GF-D8 (cell line): ENCODE results near the gene LDLRAD3.
"Not testable (repeated sequence)": the region's sequence is repeated elsewhere in the genome, so short reads cannot be mapped to it uniquely, and the experiment has no call there.

Source experiments
- DNase-seq: peaks from one replicate; lab custom pipeline; 2025; lab: John Stamatoyannopoulos, UW

The LDLRAD3 gene

GRCh38 chr11:36019005-36019596 lies 75.2 kb downstream of the LDLRAD3 start:
- DNase-seq = no peak

- DNase-seq = no peak
These were observed 75.9 kb downstream of the LDLRAD3 start for GRCh38 chr11:36019722-36020121.

DNA sequence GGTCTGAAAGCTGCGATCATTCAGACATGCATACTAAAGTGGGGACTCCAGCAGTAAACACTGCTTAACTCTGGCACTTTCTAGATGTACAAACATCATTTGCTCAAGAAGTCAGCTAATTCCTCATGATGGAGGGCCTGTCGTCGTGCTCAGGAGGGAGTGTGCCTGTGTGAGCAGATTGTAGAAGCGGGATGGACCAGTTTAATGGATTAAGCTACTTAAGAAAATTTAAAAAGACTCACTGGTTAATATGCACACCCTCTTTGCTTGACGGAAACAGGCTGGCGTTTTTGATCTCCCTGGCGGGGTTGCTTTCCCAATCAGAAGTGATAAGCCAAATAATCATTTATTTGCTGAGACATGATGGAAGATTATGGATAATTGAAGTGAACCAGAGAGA lies 79.0 kb downstream of the LDLRAD3 start:
- DNase-seq = no peak

DNA sequence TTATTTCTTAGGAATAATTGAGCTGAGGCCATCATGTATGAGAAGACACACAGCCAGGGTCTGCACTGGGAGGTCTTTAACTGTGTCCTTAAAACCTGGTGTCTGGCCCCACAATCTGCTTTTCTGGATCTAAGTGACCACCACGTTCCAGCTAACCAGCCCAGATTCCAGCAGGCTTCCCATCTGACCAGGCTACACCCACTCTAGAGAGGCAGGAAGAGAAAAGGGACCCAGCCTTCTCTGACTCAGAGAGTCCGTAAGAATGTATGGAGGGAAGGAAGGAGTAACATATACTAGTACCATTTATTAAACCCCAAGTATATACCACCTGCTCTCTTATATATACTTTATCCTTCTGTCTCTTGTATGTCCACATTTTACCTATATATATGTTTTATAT lies 80.1 kb downstream of the LDLRAD3 start:
- DNase-seq = no peak

- no peak for DNase-seq
These were observed 80.9 kb downstream of the LDLRAD3 start for GRCh38 chr11:36024716-36025115.

- DNase-seq = no peak
These were observed 82.6 kb downstream of the LDLRAD3 start for GRCh38 chr11:36026315-36026968.

DNA sequence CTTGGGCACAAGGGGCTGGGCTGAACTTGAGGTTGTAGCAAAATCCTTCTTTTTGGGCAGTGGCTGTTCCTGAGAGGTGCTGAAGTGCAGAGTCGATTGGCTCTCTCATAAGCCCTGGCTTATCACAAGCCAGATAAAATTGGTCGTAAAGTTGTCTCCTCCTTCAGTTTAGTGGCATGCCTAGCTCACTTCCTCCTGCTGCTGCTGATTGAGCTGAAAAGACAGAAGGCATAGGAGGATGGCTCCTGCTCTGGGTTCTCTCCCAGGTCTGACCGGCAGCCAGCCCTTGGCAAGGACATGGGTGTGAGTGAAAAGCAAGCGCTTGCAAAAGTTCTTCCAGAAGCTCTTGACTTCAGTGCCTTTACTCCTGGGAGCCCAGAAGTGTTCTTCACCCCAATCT lies 83.9 kb downstream of the LDLRAD3 start:
- DNase-seq = no peak

GRCh38 chr11:36029616-36030015 lies 85.8 kb downstream of the LDLRAD3 start:
- no peak for DNase-seq

DNA sequence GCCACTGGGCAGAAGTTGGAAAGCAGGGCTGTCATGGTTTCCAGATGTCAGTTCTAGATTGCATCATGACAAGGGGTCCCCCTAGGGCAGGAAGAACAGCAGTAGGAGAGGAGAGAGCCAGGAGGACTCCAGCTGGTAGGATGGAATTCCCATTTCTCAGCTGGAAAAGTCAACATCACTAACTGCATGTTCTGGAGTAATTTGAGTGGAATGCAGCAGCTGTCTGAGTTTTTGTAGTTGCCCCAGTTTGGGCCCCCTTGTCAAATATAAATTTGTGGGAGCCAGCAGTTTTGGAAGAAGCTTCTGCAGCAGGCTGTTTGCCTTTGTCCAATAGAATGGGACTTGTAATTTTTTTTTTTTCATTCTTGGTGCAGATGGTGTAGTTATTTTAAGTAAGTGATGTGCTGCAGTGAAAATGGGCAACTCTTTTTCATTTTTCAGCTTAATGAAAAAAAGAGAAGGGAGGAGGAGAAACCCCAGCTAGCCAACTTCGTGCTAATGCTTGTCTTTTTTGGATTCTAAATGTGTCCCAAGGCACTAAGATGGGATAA lies 86.9 kb downstream of the LDLRAD3 start:
- DNase-seq = no peak

- no peak for DNase-seq
These were observed 89.4 kb downstream of the LDLRAD3 start for GRCh38 chr11:36033082-36033751.

DNA sequence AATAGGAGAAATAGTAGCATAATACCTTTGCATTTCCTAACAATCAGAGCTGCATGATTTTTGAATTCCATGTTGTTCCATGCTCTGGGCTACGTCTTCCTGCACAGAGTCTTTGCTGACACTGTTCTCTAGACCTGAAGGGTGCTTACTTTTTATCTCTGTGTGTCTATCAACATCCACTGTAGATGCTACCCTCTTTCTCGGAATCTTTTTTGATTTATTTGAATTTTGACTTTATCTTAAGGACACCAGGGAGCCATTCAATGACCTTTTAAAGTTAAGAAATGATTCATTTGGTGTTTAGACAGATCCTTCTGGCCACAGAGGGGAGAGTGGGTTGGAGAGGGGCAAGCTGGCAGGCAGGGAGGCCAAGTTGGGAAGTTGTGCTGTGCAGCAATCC lies 90.1 kb downstream of the LDLRAD3 start:
- DNase-seq = no peak

DNA sequence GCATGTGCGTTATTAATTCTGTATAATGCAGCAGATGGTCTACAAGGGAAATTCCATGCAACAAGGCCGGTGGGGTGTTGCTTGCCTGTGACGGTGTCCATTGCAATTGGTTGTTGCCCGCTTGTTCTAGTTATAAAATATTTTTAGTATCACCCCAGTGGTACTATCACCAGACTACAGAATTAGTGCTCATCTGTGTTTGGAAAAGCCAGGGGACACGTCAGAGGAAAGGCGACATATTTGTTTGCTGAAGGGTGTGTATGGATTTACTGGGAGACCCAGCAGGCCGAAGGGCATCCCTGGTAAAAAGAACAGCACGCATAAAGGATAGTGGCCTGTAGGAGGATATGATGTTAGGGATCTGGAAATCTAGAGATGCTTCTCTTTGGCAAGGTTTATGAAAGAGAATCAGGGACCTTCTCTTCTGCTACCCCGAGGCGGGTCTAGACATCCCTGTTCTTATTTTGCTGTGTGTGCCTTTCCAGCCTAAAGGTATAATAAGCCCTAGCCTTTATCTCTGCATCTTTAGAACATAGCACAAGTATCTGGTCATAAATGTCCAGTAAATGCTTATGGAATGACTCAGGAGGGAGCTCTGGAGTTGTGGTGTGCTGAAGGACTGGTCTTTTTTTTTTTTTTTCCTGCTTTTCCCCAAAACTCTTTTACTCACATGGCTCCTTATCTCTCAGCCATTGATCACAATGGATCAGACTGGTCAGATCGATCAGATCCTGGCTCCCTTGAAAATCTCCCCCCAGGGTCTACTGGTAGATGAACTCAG lies 90.9 kb downstream of the LDLRAD3 start:
- no peak for DNase-seq

GRCh38 chr11:36035454-36035853 lies 91.6 kb downstream of the LDLRAD3 start:
- DNase-seq = no peak

DNA sequence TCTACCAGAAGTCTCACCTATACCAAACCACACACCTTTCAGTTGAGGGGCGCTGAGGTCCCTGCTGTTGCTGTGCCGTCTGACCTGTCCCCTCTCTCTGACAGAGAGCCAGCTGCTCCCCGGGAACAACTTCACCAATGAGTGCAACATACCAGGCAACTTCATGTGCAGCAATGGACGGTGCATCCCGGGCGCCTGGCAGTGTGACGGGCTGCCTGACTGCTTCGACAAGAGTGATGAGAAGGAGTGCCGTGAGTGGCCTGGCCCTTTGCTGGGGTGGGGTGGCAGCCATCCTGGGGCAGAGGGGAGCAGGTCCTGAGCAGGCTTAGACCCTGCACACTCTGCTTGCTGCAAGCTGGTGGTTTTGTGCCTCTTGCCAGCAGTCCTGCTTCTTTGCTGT lies 92.1 kb downstream of the LDLRAD3 start:
- DNase-seq = no peak

DNA sequence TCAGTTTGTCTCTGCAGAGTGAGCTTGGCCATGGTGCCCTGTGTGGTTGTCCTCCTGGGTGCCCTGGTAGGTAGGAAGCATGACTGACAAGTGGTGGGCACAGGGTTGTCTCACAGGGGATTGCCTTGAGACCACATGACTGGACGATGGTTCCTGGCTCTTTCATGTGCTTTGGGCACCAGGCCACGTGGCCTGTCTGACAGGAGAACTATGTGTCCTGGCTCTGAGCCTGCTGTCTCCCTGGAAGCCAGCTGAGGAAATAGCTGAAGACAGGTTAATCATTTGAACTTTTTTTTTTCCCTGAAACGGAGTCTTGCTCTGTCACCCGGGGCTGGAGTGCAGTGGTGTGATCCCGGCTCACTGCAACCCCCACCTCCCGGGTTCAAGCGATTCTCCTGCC lies 93.2 kb downstream of the LDLRAD3 start:
- no peak for DNase-seq

DNA sequence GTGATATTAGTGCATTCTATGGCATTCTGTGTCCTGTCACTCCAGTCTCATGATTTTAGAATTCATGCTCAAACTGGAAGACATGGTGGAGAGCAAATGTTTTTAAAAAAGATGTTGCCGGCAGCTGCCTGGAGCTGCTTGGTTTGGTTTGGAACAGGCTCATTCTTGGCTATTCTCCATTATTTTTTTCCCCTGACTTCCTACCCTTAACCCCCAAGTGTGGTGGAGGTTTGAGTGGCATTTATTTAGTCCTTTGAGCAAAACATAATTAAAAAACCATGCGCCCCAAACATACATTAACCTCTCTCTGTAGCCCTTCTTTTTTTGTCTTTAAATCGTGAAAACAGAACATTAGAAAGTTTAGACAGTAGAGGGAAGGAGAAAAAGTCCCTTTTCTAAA lies 94.7 kb downstream of the LDLRAD3 start:
- DNase-seq = no peak

- DNase-seq = no peak
These were observed 95.6 kb downstream of the LDLRAD3 start for GRCh38 chr11:36039471-36039870.

DNA sequence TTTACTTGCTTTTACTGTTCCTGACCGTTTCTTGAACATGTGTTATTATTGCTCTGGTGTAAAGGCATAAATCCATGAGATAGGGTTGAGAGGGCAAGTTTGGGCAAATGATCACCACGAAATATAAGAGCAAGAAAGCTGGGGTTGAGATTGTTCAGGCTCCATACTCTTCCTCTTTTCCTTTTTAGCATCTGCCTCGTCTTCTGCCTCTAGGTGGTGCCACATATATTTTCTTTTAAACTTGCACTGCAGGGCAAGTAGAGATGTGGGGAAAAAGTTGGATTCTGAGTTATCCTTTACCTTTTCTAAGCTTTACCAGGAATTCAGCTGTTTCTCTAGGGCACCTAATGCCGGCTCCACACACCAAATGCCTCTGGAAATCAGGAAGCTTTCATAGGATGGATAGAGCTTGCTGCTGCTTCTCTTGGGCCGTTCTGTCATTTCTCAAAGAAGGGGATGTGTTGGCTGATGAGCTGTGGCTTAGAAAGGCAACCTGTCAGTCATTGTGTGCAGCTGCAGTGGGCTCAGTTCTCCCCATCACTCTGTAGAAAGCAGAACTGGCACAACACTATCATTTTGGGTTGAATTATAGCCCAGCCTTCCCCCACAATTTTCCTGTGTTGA lies 98.2 kb downstream of the LDLRAD3 start:
- no peak for DNase-seq

GRCh38 chr11:36044636-36045035 lies 100.8 kb downstream of the LDLRAD3 start:
- no peak for DNase-seq

- DNase-seq = not testable (repeated sequence)
These were observed 102.1 kb downstream of the LDLRAD3 start for GRCh38 chr11:36045945-36046344.

- DNase-seq = no peak
These were observed 103.1 kb downstream of the LDLRAD3 start for GRCh38 chr11:36046932-36047331.

DNA sequence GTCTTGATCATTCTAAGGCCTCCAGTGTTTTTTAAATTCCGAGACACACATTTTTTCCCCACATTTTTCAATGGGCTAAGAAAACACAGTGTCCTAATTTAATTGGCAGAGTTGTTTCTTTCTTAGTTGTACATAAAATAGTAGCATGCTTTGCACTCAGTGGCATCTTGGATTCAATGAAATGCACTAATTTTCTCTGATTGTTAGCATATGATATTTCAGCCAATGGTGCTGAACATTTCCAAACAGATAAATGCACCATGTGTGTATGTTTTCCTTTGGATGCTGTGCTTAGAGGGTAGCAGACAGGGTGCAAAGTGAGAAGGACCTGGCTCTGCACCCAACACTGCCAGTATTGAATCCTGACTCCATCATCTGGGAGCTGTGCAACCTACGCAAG lies 103.5 kb downstream of the LDLRAD3 start:
- DNase-seq = no peak
